PFSK-1 (cell line): ENCODE measurements around the gene RSPH1.

Source experiments
- FOXP2 ChIP-seq: optimal IDR thresholded peaks from 2 replicates; pipeline ENCODE3; 2011; ENCODE audit warnings: borderline replicate concordance, control low read depth, inconsistent platforms; ENCODE audit not compliant: insufficient read depth; ENCODE audit errors: extremely low read length, extremely low read depth
- POLR2AphosphoS5 ChIP-seq: IDR thresholded peaks from 2 replicates; pipeline ENCODE4 v1.6.1; 2012; ENCODE audit warnings: low read depth, mild to moderate bottlenecking, control low read depth, low read length, moderate library complexity
- SIN3A ChIP-seq: IDR thresholded peaks from 2 replicates; pipeline ENCODE4 v1.6.1; 2012; ENCODE audit warnings: mild to moderate bottlenecking, low read length, moderate library complexity, borderline replicate concordance; ENCODE audit not compliant: insufficient read depth
- TAF1 ChIP-seq: IDR thresholded peaks from 2 replicates; pipeline ENCODE4 v1.6.1; 2012; ENCODE audit warnings: low read length, control low read depth, borderline replicate concordance; ENCODE audit not compliant: insufficient read depth
- TF ChIP-seq, protein P1 (sequence below), 2 experiments: IDR thresholded peaks; 2 replicates each; pipeline versions ENCODE4 v1.6.1 to v1.8.0; 2011 to 2012; ENCODE audit warnings: low read depth in 2 of 2, low read length in 2 of 2, control low read depth in 1 of 2, inconsistent platforms in 1 of 2, mild to moderate bottlenecking in 1 of 2, moderate library complexity in 1 of 2; ENCODE audit not compliant: insufficient read depth in 1 of 2

Gene RSPH1

DNA sequence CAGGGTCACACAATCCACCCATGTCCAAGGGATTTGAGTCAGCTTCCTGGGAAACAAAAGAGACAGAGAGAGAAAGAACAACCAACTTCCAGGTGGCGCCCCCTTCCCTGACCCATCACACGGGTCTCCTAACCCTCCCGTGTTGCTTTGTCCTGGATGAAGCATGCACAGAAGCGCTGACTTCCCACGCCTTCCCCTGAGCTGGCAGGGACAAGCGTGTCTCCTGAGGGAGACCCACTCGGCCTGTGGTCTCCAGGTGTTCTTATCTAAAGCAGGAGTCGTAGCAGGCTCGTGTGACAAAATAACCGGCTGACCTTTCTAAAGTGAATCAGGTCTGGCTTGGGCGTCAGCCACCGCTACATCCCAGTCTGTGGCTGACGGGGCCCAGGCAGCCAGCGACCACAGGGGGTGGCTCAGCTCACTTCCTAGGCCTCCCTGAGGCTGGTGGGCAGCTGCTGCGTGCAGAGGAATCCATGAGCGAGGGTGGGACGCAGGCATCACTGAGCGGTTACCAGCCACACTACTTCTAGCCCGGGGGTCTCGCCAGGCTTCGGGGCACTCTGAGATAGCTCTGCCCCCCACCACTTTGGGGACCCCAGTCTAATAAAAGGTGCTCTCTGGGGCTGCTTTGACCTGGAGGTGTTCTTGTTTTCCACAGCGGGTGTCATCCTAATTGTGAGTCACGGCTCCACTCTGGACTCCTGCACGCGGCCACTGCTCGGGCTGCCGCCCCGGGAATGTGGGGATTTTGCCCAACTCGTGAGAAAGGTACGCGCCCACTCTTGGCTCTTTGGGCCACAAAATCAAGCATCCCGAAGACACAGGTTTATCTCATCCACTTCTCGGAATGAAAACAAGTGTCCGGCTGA, 51.9 kb downstream of the RSPH1 start:
- TF ChIP-seq, protein P1, sequence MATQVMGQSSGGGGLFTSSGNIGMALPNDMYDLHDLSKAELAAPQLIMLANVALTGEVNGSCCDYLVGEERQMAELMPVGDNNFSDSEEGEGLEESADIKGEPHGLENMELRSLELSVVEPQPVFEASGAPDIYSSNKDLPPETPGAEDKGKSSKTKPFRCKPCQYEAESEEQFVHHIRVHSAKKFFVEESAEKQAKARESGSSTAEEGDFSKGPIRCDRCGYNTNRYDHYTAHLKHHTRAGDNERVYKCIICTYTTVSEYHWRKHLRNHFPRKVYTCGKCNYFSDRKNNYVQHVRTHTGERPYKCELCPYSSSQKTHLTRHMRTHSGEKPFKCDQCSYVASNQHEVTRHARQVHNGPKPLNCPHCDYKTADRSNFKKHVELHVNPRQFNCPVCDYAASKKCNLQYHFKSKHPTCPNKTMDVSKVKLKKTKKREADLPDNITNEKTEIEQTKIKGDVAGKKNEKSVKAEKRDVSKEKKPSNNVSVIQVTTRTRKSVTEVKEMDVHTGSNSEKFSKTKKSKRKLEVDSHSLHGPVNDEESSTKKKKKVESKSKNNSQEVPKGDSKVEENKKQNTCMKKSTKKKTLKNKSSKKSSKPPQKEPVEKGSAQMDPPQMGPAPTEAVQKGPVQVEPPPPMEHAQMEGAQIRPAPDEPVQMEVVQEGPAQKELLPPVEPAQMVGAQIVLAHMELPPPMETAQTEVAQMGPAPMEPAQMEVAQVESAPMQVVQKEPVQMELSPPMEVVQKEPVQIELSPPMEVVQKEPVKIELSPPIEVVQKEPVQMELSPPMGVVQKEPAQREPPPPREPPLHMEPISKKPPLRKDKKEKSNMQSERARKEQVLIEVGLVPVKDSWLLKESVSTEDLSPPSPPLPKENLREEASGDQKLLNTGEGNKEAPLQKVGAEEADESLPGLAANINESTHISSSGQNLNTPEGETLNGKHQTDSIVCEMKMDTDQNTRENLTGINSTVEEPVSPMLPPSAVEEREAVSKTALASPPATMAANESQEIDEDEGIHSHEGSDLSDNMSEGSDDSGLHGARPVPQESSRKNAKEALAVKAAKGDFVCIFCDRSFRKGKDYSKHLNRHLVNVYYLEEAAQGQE (IDR thresholded peaks at IDR 0.05; ENCODE audit: insufficient read depth in 1 of 2, low read depth in 2 of 2, low read length in 2 of 2), result no peak
- TF ChIP-seq SIN3A (no peak), POLR2AphosphoS5 (no peak), FOXP2 (no peak), TAF1 (no peak)

- TF ChIP-seq, protein P1 (IDR thresholded peaks at IDR 0.05; ENCODE audit: insufficient read depth in 1 of 2, low read depth in 2 of 2, low read length in 2 of 2), result no peak
- TF ChIP-seq POLR2AphosphoS5 (no peak), SIN3A (no peak)
These were observed 52.7 kb downstream of the RSPH1 start for GRCh38 chr21:42443181-42443785.

DNA sequence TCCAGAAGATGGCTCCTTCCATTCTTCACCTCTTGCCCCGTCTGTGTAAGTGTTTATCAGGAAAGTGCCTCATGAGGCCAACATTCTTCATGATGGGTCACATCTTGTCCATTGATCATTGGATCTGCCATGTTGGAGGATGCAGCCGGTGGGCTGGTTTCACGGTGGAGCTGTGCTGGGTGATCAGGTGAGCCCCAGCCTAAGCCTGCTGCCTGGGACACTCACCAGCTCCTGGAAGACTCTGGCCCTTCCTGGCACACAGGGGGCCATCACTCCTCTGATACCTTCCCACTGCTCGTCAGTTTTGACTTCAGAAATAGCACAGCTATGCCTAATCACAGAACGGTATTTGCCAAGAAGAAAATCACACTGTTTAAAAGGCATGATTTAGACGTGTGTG, 54.1 kb downstream of the RSPH1 start:
- TF ChIP-seq FOXP2 (no peak), TAF1 (no peak), POLR2AphosphoS5 (no peak), SIN3A (no peak)
- TF ChIP-seq, protein P1 (IDR thresholded peaks at IDR 0.05; ENCODE audit: insufficient read depth in 1 of 2, low read depth in 2 of 2, low read length in 2 of 2), result no peak

DNA sequence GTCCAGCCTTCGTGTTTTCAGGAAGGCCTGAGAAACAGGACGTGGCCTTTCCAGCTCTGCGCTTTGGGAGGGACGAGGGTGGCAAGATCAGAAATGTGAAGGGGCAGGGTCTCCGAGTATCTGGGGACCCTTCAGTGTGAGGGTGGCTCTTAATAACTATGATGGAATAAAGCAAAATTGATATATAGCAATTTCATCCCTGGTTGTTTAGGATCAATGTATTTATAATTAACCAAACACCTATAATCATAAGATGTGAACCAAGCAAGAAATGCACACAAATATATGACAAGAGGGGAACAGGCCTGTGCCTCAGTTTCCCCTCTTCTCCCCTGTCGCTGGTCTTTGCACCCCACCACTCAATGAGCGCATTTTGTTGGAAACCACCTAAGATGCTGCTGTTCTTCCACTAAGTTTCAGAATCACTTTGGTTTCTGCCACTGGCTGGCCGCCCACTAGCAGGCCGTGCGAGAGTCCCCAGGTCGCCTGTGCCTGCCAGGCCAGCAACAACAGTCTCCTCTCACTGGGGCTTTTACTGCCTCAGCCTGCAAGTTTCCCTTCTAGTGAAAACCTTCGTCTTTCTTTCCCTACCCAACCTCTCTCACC, 55.7 kb downstream of the RSPH1 start:
- no peak for TF ChIP-seq SIN3A
- TF ChIP-seq TAF1, result no peak
- TF ChIP-seq, protein P1 (IDR thresholded peaks at IDR 0.05; ENCODE audit: insufficient read depth in 1 of 2, low read depth in 2 of 2, low read length in 2 of 2), result no peak
- no peak for TF ChIP-seq FOXP2
- no peak for TF ChIP-seq POLR2AphosphoS5
